GM23338 (cell line): ENCODE data around the gene DCAF4. TPM values are rescaled to one million over a fixed set of nuclear protein-coding genes. Genes with fewer than 3 reads are reported as not detected.

Experiments used
- ATAC-seq: fragments of 200-7000 bp; cut with Tn5 transposase; 3 replicates; pipeline ENCODE4 v1.9.1; 2020
- DNase-seq: peaks from one replicate; pipeline ENCODE4 v3.0.0-alpha.2; 2015; ENCODE audit warnings: low spot score
- H2AFZ ChIP-seq: fragments of 200-600 bp; sonication (generic); 2 replicates; pipeline ENCODE4 v1.8.0; 2016; ENCODE audit warnings: antibody characterized with exemption, mild to moderate bottlenecking, moderate library complexity
- H3F3A ChIP-seq: fragments of 200-600 bp; sonication (generic); replicated peaks from 2 replicates; pipeline ENCODE4 v1.8.0; 2017; ENCODE audit warnings: antibody characterized with exemption, mixed run types, low read depth
- H3K27ac ChIP-seq: fragments of 200-600 bp; sonication (generic); 2 replicates; pipeline ENCODE4 v1.6.1; 2016; ENCODE audit warnings: low read depth
- H3K27me3 ChIP-seq: fragments of 200-600 bp; sonication (generic); 2 replicates; pipeline ENCODE4 v1.8.0; 2016; ENCODE audit warnings: mild to moderate bottlenecking, mixed run types, moderate library complexity; ENCODE audit not compliant: insufficient read depth
- H3K36me3 ChIP-seq: fragments of 200-600 bp; sonication (generic); 2 replicates; pipeline ENCODE4 v1.8.0; 2016; ENCODE audit warnings: mild to moderate bottlenecking; ENCODE audit not compliant: insufficient read depth
- H3K4me1 ChIP-seq: fragments of 200-600 bp; sonication (generic); 2 replicates; pipeline ENCODE4 v1.8.0; 2016; ENCODE audit warnings: mild to moderate bottlenecking, moderate library complexity; ENCODE audit not compliant: insufficient read depth
- H3K4me2 ChIP-seq: fragments of 200-600 bp; sonication (generic); 2 replicates; pipeline ENCODE4 v1.7.1; 2017; ENCODE audit warnings: mixed run types
- H3K4me3 ChIP-seq: fragments of 200-600 bp; sonication (generic); 2 replicates; pipeline ENCODE4 v1.6.1; 2016; ENCODE audit warnings: mixed run types
- H3K79me2 ChIP-seq: fragments of 200-600 bp; sonication (generic); replicated peaks from 2 replicates; pipeline ENCODE4 v1.8.0; 2017; ENCODE audit warnings: mild to moderate bottlenecking; ENCODE audit not compliant: insufficient read depth
- H3K9me2 ChIP-seq: fragments of 200-600 bp; sonication (generic); 2 replicates; pipeline ENCODE4 v1.8.0; 2017; ENCODE audit not compliant: insufficient read depth
- H4K20me1 ChIP-seq: fragments of 200-600 bp; sonication (generic); replicated peaks from 2 replicates; pipeline ENCODE4 v1.8.0; 2017; ENCODE audit warnings: mild to moderate bottlenecking; ENCODE audit not compliant: insufficient read depth
- H3K27ac Mint-ChIP-seq: 2 replicates; pipeline ENCODE4 v1.8.0; 2020; ENCODE audit warnings: inconsistent platforms, mild to moderate bottlenecking, moderate library complexity, mixed read lengths
- H3K27me3 Mint-ChIP-seq: 3 replicates; pipeline ENCODE4 v1.8.0; 2022; ENCODE audit warnings: low read depth, mild to moderate bottlenecking, moderate library complexity, mixed read lengths, inconsistent platforms; ENCODE audit not compliant: insufficient read depth, poor library complexity
- H3K36me3 Mint-ChIP-seq: 3 replicates; pipeline ENCODE4 v1.8.0; 2021; ENCODE audit warnings: low read depth, mild to moderate bottlenecking, inconsistent platforms, moderate library complexity, mixed read lengths
- H3K4me1 Mint-ChIP-seq: 3 replicates; pipeline ENCODE4 v1.8.0; 2020; ENCODE audit warnings: mild to moderate bottlenecking, inconsistent platforms, mixed read lengths
- H3K4me3 Mint-ChIP-seq: 3 replicates; pipeline ENCODE4 v1.8.0; 2021; ENCODE audit warnings: moderate library complexity, mild to moderate bottlenecking, inconsistent platforms, mixed read lengths
- H3K9me3 Mint-ChIP-seq: 3 replicates; pipeline ENCODE4 v1.8.0; 2020; ENCODE audit warnings: moderate library complexity, mild to moderate bottlenecking, inconsistent platforms, mixed read lengths
- EZH2phosphoT487 ChIP-seq: fragments of 200-600 bp; sonication (generic); IDR thresholded peaks from one replicate; pipeline ENCODE4 v1.8.1; 2018; ENCODE audit warnings: antibody characterized with exemption; ENCODE audit not compliant: unreplicated experiment
- NANOG ChIP-seq: IDR thresholded peaks from 2 replicates; pipeline ENCODE4 v1.6.1; 2016; ENCODE audit warnings: antibody characterized with exemption, borderline replicate concordance
- ZNF114 ChIP-seq: fragments of 250-450 bp; sonication (Bioruptor Pico); IDR thresholded peaks from 2 replicates; pipeline ENCODE4 v1.5.0; 2020; ENCODE audit warnings: mild to moderate bottlenecking, moderate library complexity
- polyA plus RNA-seq: library from polyadenylated mRNA; unstranded; fragments of >200 nt; fragmentation: Nextera tagmentation; extraction: Ambion mirVana; gene quantifications from 2 replicates; pipeline ENCODE4 v1.2.1, GENCODE V29; 2016
- total RNA-seq: library from RNA; depleted of rRNA; stranded (reverse); fragments of >200 nt; shearing (Covaris generic); gene quantifications from 2 replicates; pipeline ENCODE4 v1.2.3, GENCODE V29; 2014
- TF ChIP-seq, protein P1 (sequence below), 2 experiments: fragments of 200-600 bp in 1 of 2; sonication (generic) in 1 of 2; conservative IDR thresholded peaks; 2 replicates each; pipeline versions ENCODE4 v1.5.1 to v1.6.1; 2016 to 2017; ENCODE audit warnings: antibody characterized with exemption in 2 of 2, low read depth in 2 of 2, mild to moderate bottlenecking in 2 of 2, moderate library complexity in 1 of 2
- TF ChIP-seq, protein P2 (sequence below): IDR thresholded peaks from one replicate; pipeline ENCODE4 v1.6.1; 2018; ENCODE audit warnings: antibody characterized with exemption; ENCODE audit not compliant: unreplicated experiment

The DCAF4 gene
- total and polyA plus RNA-seq, 2 experiments from 2014 or later, result 17.5 to 39.3 TPM

DNA sequence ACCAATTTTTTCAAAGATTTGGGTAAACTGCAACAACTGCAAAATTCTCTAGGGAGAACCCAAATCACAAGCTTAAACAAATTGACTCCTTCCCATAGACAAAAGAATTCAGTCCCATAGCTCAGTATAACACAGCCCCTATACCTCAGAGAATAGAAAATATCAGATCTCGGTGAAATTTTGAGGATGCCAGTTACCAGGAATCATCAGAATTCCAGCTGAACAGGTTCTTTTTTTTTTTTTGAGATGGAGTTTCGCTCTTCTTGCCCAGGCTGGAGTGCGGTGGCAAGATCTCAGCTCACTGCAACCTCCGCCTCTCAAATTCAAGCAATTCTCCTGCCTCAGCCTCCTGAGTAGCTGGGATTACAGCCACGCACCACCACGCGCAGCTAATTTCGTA is 63.9 kb downstream of the DCAF4 start (continued):
- TF ChIP-seq, protein P1, sequence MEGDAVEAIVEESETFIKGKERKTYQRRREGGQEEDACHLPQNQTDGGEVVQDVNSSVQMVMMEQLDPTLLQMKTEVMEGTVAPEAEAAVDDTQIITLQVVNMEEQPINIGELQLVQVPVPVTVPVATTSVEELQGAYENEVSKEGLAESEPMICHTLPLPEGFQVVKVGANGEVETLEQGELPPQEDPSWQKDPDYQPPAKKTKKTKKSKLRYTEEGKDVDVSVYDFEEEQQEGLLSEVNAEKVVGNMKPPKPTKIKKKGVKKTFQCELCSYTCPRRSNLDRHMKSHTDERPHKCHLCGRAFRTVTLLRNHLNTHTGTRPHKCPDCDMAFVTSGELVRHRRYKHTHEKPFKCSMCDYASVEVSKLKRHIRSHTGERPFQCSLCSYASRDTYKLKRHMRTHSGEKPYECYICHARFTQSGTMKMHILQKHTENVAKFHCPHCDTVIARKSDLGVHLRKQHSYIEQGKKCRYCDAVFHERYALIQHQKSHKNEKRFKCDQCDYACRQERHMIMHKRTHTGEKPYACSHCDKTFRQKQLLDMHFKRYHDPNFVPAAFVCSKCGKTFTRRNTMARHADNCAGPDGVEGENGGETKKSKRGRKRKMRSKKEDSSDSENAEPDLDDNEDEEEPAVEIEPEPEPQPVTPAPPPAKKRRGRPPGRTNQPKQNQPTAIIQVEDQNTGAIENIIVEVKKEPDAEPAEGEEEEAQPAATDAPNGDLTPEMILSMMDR (conservative IDR thresholded peaks at IDR 0.05; ENCODE audit: low read depth in 2 of 2), result no peak
- no peak for TF ChIP-seq EZH2phosphoT487

DNA sequence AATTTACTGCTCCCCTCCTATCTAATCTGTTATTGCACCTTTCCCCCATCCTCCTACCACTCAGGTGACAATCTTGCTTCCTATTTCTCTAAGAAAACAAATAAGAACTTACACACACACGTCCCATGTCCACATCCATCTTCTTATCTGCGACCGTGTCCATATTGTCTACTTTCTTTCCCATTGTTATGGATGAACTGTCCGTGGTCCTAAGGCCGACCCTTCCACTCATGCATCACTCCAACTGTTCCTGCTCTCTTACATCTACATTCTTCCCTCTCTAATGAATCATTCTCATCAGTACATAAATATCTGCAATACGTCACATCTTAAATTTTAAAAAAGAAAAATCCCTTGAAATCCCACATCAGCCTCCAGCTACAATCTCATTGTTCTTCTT is 70.7 kb downstream of the DCAF4 start:
- H3K36me3 Mint-ChIP-seq, result peaks cover 26% of the 10 kb centered on the region
- no peaks in the 10 kb centered on the region for H4K20me1 ChIP-seq

DNA sequence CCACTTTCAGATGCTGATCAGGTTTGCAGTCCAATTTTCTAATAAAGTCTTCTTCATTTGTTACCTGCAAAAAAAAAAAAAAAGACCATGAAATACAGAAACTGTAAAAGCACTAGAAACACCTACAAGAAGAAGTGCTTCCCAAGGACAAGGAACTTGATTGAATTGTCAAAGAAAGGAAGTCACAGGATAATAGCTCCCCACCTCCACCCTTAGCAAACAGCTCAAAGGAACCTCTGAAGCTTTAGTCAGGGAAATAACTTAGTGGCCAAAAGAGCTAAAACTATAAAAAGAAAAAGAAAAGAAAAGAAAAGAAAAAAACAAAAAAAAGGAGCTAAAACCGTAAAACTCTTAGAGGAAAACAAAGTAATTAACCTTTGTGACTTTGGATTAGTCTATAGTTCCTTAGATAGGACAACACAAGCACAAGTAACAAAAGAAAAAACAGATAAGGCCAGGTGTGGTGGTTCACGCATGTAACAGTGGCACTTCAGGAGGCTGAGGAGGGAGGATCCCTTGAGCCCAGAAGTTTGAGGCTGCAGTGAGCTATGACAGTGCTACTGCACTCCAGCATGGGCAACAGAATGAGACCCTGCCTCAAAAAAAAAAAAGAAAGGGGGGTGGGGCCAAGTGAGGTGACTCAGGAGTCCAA is 72.1 kb downstream of the DCAF4 start:
- Histone ChIP-seq H3F3A (no peaks in the 10 kb centered on the region), H3K4me2 (no peak overlapping the region), H4K20me1 (no peaks in the 10 kb centered on the region), H2AFZ (no peak overlapping the region), H3K4me1 (peaks cover 17% of the 10 kb centered on the region; the same call in 1 of the 2 replicates), H3K9me2 (no peaks in the 10 kb centered on the region), H3K27ac (no peak overlapping the region), H3K4me3 (no peak overlapping the region), H3K27me3 (no peaks in the 10 kb centered on the region), H3K79me2 (peaks cover 4% of the 10 kb centered on the region; the same call in 1 of the 2 replicates), H3K36me3 (no peaks in the 10 kb centered on the region)
- H3K27ac Mint-ChIP-seq, result no peak overlapping the region; the same call in 1 of the 2 replicates
- TF ChIP-seq NANOG, result no peak
- TF ChIP-seq, protein P1 (conservative IDR thresholded peaks at IDR 0.05; ENCODE audit: low read depth in 2 of 2), result no peak
- peaks cover 13% of the 10 kb centered on the region for H3K4me1 Mint-ChIP-seq
- H3K27me3 Mint-ChIP-seq, result no peaks in the 10 kb centered on the region
- H3K9me3 Mint-ChIP-seq, result no peaks in the 10 kb centered on the region
- no peak for ATAC-seq
- H3K4me3 Mint-ChIP-seq, result no peak overlapping the region
- DNase-seq, result no peak
- H3K36me3 Mint-ChIP-seq, result peaks cover 15% of the 10 kb centered on the region

More for the DNA sequence above, 70.7 kb downstream of the DCAF4 start:
- no peak for ATAC-seq
- Histone ChIP-seq H3K4me1 (peaks cover 17% of the 10 kb centered on the region; the same call in 1 of the 2 replicates), H3F3A (no peaks in the 10 kb centered on the region), H3K4me2 (no peak overlapping the region), H3K36me3 (no peaks in the 10 kb centered on the region), H3K27me3 (no peaks in the 10 kb centered on the region), H2AFZ (no peak overlapping the region), H3K4me3 (no peak overlapping the region), H3K27ac (no peak overlapping the region), H3K9me2 (no peaks in the 10 kb centered on the region), H3K79me2 (no peaks in the 10 kb centered on the region; the same call in 1 of the 2 replicates)
- peaks cover 1% of the 10 kb centered on the region for H3K27me3 Mint-ChIP-seq
- H3K27ac Mint-ChIP-seq, result no peak overlapping the region
- H3K4me1 Mint-ChIP-seq, result peaks cover 13% of the 10 kb centered on the region
- H3K4me3 Mint-ChIP-seq, result no peak overlapping the region
- no peaks in the 10 kb centered on the region for H3K9me3 Mint-ChIP-seq
- DNase-seq, result no peak
- TF ChIP-seq ZNF114 (CRISPR knock-in tag), result no peak
- TF ChIP-seq, protein P2, sequence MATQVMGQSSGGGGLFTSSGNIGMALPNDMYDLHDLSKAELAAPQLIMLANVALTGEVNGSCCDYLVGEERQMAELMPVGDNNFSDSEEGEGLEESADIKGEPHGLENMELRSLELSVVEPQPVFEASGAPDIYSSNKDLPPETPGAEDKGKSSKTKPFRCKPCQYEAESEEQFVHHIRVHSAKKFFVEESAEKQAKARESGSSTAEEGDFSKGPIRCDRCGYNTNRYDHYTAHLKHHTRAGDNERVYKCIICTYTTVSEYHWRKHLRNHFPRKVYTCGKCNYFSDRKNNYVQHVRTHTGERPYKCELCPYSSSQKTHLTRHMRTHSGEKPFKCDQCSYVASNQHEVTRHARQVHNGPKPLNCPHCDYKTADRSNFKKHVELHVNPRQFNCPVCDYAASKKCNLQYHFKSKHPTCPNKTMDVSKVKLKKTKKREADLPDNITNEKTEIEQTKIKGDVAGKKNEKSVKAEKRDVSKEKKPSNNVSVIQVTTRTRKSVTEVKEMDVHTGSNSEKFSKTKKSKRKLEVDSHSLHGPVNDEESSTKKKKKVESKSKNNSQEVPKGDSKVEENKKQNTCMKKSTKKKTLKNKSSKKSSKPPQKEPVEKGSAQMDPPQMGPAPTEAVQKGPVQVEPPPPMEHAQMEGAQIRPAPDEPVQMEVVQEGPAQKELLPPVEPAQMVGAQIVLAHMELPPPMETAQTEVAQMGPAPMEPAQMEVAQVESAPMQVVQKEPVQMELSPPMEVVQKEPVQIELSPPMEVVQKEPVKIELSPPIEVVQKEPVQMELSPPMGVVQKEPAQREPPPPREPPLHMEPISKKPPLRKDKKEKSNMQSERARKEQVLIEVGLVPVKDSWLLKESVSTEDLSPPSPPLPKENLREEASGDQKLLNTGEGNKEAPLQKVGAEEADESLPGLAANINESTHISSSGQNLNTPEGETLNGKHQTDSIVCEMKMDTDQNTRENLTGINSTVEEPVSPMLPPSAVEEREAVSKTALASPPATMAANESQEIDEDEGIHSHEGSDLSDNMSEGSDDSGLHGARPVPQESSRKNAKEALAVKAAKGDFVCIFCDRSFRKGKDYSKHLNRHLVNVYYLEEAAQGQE, result peak; percentile 62
